Neural progenitor cell (in vitro differentiated cells): ENCODE measurements around the gene GNB5. TPM values are rescaled to one million over a fixed set of nuclear protein-coding genes. Genes with fewer than 3 reads are reported as not detected.

Experiments
- DNase-seq: peaks from one replicate; pipeline ENCODE4 v3.0.0-alpha.2; 2016; ENCODE audit warnings: low spot score
- H2AFZ ChIP-seq: fragments of 200-600 bp; sonication (generic); replicated peaks from 2 replicates; pipeline ENCODE4 v1.6.1; 2016; ENCODE audit warnings: antibody characterized with exemption
- H3F3A ChIP-seq: fragments of 200-600 bp; sonication (generic); 2 replicates; pipeline ENCODE4 v1.6.1; 2016; ENCODE audit warnings: antibody characterized with exemption, low read depth
- H3K27ac ChIP-seq: fragments of 200-600 bp; sonication (generic); 2 replicates; pipeline ENCODE4 v1.5.1; 2016; ENCODE audit warnings: mild to moderate bottlenecking
- H3K27me3 ChIP-seq: fragments of 200-600 bp; sonication (generic); 2 replicates; pipeline ENCODE4 v1.6.1; 2016; ENCODE audit warnings: mild to moderate bottlenecking, moderate library complexity
- H3K36me3 ChIP-seq: fragments of 200-600 bp; sonication (generic); 2 replicates; pipeline ENCODE4 v1.5.1; 2016
- H3K4me1 ChIP-seq: fragments of 200-600 bp; sonication (generic); 2 replicates; pipeline ENCODE4 v1.6.1; 2016; ENCODE audit warnings: mixed run types
- H3K4me2 ChIP-seq: fragments of 200-600 bp; sonication (generic); 2 replicates; pipeline ENCODE4 v1.6.1; 2016
- H3K4me3 ChIP-seq: fragments of 200-600 bp; sonication (generic); 2 replicates; pipeline ENCODE4 v1.5.1; 2016
- H3K79me2 ChIP-seq: fragments of 200-600 bp; sonication (generic); 2 replicates; pipeline ENCODE4 v1.6.1; 2016; ENCODE audit warnings: low read depth
- H3K9ac ChIP-seq: fragments of 200-600 bp; sonication (generic); 2 replicates; pipeline ENCODE4 v1.6.1; 2016
- H3K9me3 ChIP-seq: fragments of 200-600 bp; sonication (generic); 2 replicates; pipeline ENCODE4 v1.5.1; 2016; ENCODE audit warnings: low read depth
- H4K20me1 ChIP-seq: fragments of 200-600 bp; sonication (generic); 2 replicates; pipeline ENCODE4 v1.6.1; 2016; ENCODE audit warnings: low read depth
- H3K27ac Mint-ChIP-seq: 3 replicates; pipeline ENCODE4 v1.8.0; 2021; ENCODE audit warnings: mixed read lengths
- H3K27me3 Mint-ChIP-seq: 2 replicates; pipeline ENCODE4 v1.8.0; 2022; ENCODE audit warnings: low read depth, mild to moderate bottlenecking, inconsistent platforms, moderate library complexity, mixed read lengths; ENCODE audit not compliant: insufficient read depth
- H3K36me3 Mint-ChIP-seq: 3 replicates; pipeline ENCODE4 v1.8.0; 2021; ENCODE audit warnings: mixed read lengths
- H3K4me1 Mint-ChIP-seq: 3 replicates; pipeline ENCODE4 v1.8.0; 2021; ENCODE audit warnings: mixed read lengths
- H3K4me3 Mint-ChIP-seq: 3 replicates; pipeline ENCODE4 v1.8.0; 2021; ENCODE audit warnings: mild to moderate bottlenecking, moderate library complexity, mixed read lengths
- H3K9me3 Mint-ChIP-seq: 3 replicates; pipeline ENCODE4 v1.8.0; 2020; ENCODE audit warnings: mixed read lengths
- EZH2 ChIP-seq: fragments of 200-600 bp; sonication (generic); IDR thresholded peaks from 2 replicates; pipeline ENCODE4 v1.6.1; 2017; ENCODE audit warnings: antibody characterized with exemption, mild to moderate bottlenecking, moderate library complexity
- EZH2phosphoT487 ChIP-seq: fragments of 200-600 bp; sonication (generic); IDR thresholded peaks from 2 replicates; pipeline ENCODE4 v1.6.1; 2017; ENCODE audit warnings: antibody characterized with exemption
- total RNA-seq: library from RNA; depleted of rRNA; stranded (reverse); fragments of >200 nt; gene quantifications from 2 replicates; pipeline ENCODE4 v1.2.3, GENCODE V29; 2015; ENCODE audit warnings: low replicate concordance
- TF ChIP-seq, protein P1 (sequence below): fragments of 200-600 bp; sonication (generic); IDR thresholded peaks from 2 replicates; pipeline ENCODE4 v1.5.1; 2017; ENCODE audit warnings: antibody characterized with exemption, mild to moderate bottlenecking

The GNB5 gene
- total RNA-seq, 1 donor from 2014 or later: 36.0 TPM

DNA sequence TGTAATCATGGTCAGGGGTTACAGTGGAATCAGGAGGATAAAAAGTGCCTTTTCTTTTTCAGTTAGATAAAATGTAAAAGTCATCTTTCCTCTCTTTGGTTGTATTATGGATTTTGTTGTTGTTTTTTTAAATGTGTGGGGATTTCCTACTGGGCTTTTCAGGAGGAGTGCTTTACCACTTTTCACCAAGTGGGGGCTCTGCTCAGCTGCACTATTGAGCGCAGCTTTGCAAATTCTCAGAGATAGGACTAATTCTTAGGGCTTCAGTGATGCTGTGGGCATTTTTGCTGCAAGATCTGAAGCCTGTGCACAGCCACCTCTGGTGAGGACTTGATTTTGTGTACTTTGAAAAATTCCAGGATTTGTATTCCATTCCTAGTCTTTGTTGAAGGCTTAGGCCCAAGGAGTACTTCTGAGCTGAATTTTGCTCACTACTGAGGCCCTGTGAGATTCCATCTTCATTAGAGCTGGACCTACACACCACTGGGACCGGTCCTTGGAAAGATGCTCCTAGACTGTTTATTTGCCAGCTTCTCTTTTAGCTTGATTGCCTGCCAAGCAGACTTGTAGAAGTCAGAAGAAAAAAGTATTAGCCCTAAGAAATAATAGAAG, 7.5 kb downstream of the GNB5 start:
- Histone ChIP-seq H3F3A (peaks cover 16% of the 10 kb centered on the region), H3K27ac (no peak overlapping the region), H3K4me2 (no peak overlapping the region), H3K9ac (no peak overlapping the region), H4K20me1 (no peaks in the 10 kb centered on the region), H2AFZ (no peak overlapping the region), H3K4me1 (no peaks in the 10 kb centered on the region), H3K9me3 (no peaks in the 10 kb centered on the region), H3K36me3 (no peaks in the 10 kb centered on the region), H3K4me3 (no peak overlapping the region), H3K27me3 (peaks cover 25% of the 10 kb centered on the region), H3K79me2 (peaks cover 2% of the 10 kb centered on the region)
- H3K27me3 Mint-ChIP-seq: peaks cover 21% of the 10 kb centered on the region
- H3K4me3 Mint-ChIP-seq: no peak overlapping the region
- DNase-seq: peak; percentile 63
- H3K9me3 Mint-ChIP-seq: no peaks in the 10 kb centered on the region
- TF ChIP-seq, protein P1, sequence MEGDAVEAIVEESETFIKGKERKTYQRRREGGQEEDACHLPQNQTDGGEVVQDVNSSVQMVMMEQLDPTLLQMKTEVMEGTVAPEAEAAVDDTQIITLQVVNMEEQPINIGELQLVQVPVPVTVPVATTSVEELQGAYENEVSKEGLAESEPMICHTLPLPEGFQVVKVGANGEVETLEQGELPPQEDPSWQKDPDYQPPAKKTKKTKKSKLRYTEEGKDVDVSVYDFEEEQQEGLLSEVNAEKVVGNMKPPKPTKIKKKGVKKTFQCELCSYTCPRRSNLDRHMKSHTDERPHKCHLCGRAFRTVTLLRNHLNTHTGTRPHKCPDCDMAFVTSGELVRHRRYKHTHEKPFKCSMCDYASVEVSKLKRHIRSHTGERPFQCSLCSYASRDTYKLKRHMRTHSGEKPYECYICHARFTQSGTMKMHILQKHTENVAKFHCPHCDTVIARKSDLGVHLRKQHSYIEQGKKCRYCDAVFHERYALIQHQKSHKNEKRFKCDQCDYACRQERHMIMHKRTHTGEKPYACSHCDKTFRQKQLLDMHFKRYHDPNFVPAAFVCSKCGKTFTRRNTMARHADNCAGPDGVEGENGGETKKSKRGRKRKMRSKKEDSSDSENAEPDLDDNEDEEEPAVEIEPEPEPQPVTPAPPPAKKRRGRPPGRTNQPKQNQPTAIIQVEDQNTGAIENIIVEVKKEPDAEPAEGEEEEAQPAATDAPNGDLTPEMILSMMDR: peak; percentile 76
- TF ChIP-seq EZH2phosphoT487 (no peak), EZH2 (no peak)
- no peaks in the 10 kb centered on the region for H3K36me3 Mint-ChIP-seq
- H3K27ac Mint-ChIP-seq: no peak overlapping the region
- peaks cover 9% of the 10 kb centered on the region for H3K4me1 Mint-ChIP-seq

DNA sequence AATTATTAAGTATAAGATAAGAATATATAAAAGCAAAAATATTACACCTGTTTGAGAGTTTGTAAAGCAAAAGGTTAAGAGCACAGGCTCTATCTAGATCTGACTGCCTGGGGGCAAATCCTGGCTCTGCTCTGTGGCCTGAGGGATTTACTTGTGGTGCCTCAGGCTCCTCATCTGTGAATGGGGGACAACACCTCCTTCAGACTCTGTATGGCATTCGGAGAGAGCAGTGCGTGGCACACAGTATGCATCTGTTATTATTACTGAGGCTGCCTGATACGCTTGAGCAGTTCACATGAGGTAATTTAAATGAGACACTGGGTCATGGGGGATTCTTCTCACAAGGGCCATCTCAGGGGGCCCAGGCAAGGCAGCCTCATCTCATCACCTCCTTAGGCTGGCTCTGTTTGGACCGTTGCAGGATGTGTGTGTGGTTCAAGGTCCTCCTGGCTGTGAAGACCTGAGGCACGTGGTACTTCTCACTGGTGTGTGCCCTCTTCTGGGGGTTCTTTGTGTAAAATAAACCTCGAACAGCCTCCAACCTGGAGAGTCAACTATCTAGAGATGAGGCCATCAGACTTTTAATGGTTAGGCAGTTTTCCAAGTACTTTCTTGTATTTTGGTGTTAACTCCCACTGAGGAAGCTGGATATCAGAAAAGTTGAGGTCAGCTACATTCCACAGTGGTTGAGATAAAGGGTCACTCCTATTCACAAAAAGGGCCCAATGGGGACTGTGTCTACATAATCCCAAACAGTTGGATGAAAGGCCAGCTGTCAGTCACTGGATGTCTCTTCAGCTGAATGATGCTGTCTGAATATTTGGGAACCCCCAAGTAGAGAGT, 9.0 kb downstream of the GNB5 start:
- H3K4me1 Mint-ChIP-seq: peaks cover 14% of the 10 kb centered on the region
- Histone ChIP-seq H4K20me1 (no peaks in the 10 kb centered on the region), H3K9ac (no peak overlapping the region), H3K36me3 (no peaks in the 10 kb centered on the region), H2AFZ (no peak overlapping the region), H3K27me3 (peaks cover 25% of the 10 kb centered on the region), H3K27ac (no peak overlapping the region), H3F3A (peaks cover 16% of the 10 kb centered on the region), H3K4me3 (no peak overlapping the region), H3K9me3 (no peaks in the 10 kb centered on the region), H3K79me2 (peaks cover 11% of the 10 kb centered on the region), H3K4me1 (no peaks in the 10 kb centered on the region), H3K4me2 (no peak overlapping the region)
- H3K27ac Mint-ChIP-seq: no peak overlapping the region
- no peaks in the 10 kb centered on the region for H3K9me3 Mint-ChIP-seq
- TF ChIP-seq EZH2phosphoT487: no peak
- TF ChIP-seq, protein P1: no peak
- TF ChIP-seq EZH2: no peak
- H3K36me3 Mint-ChIP-seq: no peaks in the 10 kb centered on the region
- peaks cover 21% of the 10 kb centered on the region for H3K27me3 Mint-ChIP-seq
- H3K4me3 Mint-ChIP-seq: no peak overlapping the region
- DNase-seq: no peak

DNA sequence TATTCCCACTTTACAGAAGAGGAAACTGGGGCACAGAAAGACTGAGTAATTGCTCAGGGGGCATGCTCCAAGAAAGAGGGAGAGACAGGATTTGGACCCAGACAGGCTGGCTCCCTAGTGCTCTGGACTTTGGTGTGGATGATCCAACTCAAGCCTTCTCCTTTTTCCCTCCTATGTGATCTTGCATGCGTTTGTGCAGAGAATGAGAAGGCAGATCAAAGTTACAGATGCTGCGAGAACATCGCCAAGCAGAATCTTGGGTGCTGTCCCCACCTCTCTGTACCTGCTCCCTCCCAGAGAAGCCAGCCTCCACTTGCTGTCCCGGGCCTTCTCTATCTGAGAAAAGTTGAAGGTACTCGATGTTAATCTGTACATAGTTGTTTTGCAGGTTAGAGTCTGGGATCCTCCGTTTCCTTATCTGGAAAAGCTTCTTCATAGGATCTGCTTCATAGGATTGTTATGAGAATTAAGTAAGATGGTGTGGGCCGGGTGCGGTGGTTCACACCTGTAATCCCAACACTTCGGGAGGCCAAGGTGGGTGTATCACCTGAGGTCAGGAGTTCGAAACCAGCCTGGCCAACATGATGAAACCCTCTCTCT, 10.2 kb downstream of the GNB5 start:
- no peak for DNase-seq
- Histone ChIP-seq H3K27me3 (peaks cover 25% of the 10 kb centered on the region), H3K4me1 (no peaks in the 10 kb centered on the region), H4K20me1 (no peaks in the 10 kb centered on the region), H2AFZ (peak overlapping the region; percentile 97), H3F3A (peaks cover 16% of the 10 kb centered on the region), H3K4me3 (peak overlapping the region; percentile 54), H3K9me3 (no peaks in the 10 kb centered on the region), H3K9ac (no peak overlapping the region), H3K27ac (no peak overlapping the region), H3K36me3 (no peaks in the 10 kb centered on the region), H3K79me2 (peaks cover 11% of the 10 kb centered on the region), H3K4me2 (peak overlapping the region; percentile 82)
- Mint-ChIP-seq H3K27me3 (peaks cover 19% of the 10 kb centered on the region), H3K4me3 (peak overlapping the region; percentile 87), H3K36me3 (no peaks in the 10 kb centered on the region), H3K9me3 (no peaks in the 10 kb centered on the region), H3K27ac (no peak overlapping the region), H3K4me1 (peaks cover 16% of the 10 kb centered on the region)
- TF ChIP-seq EZH2 (no peak), EZH2phosphoT487 (no peak)
- TF ChIP-seq, protein P1: no peak
